ENCODE measurements around the gene MAP2K4.

MAP2K4 gene

DNA sequence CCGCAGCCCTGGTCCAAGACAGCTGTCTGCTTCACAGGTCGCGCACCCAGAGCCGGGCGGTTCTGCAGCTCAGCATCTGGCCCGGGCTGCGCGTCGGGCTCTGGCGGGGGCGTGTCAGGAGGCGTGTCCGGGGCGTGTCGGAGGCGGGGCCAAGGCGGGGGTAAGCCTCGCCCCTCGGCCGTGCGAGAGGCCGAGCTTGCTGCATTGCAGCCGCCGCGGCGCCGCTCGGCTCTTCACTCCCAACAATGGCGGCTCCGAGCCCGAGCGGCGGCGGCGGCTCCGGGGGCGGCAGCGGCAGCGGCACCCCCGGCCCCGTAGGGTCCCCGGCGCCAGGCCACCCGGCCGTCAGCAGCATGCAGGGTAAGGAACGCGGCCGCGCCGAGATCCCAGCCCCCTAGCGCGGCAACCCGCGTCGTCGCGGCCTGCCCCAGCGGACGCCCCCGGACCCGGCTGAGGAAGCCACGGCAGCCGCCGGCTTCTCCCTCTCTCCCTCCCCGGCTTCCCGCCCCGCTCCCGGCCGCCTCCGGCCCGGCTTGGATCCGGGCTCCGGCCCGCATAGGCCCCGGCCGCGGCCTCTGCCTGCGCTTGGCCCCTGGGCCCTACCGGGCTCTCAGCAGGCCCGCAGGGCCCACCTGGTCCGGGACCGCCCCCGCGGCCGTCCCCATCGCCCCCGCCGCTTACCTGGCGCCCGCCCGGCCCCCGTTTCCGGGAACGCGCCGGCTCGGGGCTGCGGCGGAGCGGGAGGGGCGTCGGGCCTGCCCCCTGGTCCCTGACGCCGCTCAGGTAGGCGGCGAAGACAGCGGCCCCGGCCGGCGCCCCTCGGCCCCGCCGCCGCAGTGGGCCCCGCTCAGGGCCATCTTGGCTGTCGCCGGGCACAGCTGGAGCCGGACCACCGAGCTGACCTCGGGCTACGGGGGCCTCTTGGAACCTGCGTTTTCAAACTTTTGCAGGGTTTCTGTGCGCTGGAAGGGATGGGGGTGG is at the start of gene MAP2K4 (continued):
- TF ChIP-seq, protein P1, sequence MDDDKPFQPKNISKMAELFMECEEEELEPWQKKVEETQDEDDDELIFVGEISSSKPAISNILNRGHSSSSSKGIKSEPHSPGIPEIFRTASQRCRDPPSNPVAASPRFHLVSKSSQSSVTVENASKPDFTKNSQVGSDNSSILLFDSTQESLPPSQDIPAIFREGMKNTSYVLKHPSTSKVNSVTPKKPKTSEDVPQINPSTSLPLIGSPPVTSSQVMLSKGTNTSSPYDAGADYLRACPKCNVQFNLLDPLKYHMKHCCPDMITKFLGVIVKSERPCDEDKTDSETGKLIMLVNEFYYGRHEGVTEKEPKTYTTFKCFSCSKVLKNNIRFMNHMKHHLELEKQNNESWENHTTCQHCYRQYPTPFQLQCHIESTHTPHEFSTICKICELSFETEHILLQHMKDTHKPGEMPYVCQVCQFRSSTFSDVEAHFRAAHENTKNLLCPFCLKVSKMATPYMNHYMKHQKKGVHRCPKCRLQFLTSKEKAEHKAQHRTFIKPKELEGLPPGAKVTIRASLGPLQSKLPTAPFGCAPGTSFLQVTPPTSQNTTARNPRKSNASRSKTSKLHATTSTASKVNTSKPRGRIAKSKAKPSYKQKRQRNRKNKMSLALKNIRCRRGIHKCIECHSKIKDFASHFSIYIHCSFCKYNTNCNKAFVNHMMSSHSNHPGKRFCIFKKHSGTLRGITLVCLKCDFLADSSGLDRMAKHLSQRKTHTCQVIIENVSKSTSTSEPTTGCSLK (tag by site-specific recombination; IDR thresholded peaks at IDR 0.05), result no peak
- no peak for TF ChIP-seq ZNF621 (tag by site-specific recombination; IDR thresholded peaks at IDR 0.05)
- TF ChIP-seq, protein P2, sequence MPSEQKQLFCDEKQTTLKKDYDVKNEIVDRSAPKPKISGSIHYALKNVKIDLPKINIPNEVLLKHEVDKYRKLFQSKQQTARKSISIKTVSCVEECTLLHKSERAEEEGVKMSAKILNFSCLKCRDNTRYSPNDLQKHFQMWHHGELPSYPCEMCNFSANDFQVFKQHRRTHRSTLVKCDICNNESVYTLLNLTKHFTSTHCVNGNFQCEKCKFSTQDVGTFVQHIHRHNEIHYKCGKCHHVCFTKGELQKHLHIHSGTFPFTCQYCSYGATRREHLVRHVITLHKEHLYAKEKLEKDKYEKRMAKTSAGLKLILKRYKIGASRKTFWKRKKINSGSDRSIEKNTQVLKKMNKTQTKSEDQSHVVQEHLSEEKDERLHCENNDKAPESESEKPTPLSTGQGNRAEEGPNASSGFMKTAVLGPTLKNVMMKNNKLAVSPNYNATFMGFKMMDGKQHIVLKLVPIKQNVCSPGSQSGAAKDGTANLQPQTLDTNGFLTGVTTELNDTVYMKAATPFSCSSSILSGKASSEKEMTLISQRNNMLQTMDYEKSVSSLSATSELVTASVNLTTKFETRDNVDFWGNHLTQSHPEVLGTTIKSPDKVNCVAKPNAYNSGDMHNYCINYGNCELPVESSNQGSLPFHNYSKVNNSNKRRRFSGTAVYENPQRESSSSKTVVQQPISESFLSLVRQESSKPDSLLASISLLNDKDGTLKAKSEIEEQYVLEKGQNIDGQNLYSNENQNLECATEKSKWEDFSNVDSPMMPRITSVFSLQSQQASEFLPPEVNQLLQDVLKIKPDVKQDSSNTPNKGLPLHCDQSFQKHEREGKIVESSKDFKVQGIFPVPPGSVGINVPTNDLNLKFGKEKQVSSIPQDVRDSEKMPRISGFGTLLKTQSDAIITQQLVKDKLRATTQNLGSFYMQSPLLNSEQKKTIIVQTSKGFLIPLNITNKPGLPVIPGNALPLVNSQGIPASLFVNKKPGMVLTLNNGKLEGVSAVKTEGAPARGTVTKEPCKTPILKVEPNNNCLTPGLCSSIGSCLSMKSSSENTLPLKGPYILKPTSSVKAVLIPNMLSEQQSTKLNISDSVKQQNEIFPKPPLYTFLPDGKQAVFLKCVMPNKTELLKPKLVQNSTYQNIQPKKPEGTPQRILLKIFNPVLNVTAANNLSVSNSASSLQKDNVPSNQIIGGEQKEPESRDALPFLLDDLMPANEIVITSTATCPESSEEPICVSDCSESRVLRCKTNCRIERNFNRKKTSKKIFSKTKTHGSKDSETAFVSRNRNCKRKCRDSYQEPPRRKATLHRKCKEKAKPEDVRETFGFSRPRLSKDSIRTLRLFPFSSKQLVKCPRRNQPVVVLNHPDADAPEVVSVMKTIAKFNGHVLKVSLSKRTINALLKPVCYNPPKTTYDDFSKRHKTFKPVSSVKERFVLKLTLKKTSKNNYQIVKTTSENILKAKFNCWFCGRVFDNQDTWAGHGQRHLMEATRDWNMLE (tag by site-specific recombination; conservative IDR thresholded peaks at IDR 0.05; ENCODE audit: low read depth), result no peak
- TF ChIP-seq, protein P3, sequence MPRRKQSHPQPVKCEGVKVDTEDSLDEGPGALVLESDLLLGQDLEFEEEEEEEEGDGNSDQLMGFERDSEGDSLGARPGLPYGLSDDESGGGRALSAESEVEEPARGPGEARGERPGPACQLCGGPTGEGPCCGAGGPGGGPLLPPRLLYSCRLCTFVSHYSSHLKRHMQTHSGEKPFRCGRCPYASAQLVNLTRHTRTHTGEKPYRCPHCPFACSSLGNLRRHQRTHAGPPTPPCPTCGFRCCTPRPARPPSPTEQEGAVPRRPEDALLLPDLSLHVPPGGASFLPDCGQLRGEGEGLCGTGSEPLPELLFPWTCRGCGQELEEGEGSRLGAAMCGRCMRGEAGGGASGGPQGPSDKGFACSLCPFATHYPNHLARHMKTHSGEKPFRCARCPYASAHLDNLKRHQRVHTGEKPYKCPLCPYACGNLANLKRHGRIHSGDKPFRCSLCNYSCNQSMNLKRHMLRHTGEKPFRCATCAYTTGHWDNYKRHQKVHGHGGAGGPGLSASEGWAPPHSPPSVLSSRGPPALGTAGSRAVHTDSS (tag by site-specific recombination; IDR thresholded peaks at IDR 0.05), result no peak
- TF ChIP-seq KLF10 (tag by site-specific recombination; IDR thresholded peaks at IDR 0.05), result peak; percentile 96
- TF ChIP-seq, protein P4, sequence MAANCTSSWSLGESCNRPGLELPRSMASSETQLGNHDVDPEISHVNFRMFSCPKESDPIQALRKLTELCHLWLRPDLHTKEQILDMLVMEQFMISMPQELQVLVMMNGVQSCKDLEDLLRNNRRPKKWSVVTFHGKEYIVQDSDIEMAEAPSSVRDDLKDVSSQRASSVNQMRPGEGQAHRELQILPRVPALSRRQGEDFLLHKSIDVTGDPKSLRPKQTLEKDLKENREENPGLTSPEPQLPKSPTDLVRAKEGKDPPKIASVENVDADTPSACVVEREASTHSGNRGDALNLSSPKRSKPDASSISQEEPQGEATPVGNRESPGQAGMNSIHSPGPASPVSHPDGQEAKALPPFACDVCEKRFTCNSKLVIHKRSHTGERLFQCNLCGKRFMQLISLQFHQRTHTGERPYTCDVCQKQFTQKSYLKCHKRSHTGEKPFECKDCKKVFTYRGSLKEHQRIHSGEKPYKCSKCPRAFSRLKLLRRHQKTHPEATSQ (tag by site-specific recombination; IDR thresholded peaks at IDR 0.05), result no peak
- TF ChIP-seq ZNF155 (tag by site-specific recombination; IDR thresholded peaks at IDR 0.05), result no peak
- TF ChIP-seq, protein P5, sequence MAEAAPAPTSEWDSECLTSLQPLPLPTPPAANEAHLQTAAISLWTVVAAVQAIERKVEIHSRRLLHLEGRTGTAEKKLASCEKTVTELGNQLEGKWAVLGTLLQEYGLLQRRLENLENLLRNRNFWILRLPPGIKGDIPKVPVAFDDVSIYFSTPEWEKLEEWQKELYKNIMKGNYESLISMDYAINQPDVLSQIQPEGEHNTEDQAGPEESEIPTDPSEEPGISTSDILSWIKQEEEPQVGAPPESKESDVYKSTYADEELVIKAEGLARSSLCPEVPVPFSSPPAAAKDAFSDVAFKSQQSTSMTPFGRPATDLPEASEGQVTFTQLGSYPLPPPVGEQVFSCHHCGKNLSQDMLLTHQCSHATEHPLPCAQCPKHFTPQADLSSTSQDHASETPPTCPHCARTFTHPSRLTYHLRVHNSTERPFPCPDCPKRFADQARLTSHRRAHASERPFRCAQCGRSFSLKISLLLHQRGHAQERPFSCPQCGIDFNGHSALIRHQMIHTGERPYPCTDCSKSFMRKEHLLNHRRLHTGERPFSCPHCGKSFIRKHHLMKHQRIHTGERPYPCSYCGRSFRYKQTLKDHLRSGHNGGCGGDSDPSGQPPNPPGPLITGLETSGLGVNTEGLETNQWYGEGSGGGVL (tag by site-specific recombination; IDR thresholded peaks at IDR 0.05), result no peak
- no peak for TF ChIP-seq ZIC2 (tag by site-specific recombination; IDR thresholded peaks at IDR 0.05)
- no peak for TF ChIP-seq KLF7 (tag by site-specific recombination; IDR thresholded peaks at IDR 0.05; ENCODE audit: borderline replicate concordance)
- TF ChIP-seq, protein P6, sequence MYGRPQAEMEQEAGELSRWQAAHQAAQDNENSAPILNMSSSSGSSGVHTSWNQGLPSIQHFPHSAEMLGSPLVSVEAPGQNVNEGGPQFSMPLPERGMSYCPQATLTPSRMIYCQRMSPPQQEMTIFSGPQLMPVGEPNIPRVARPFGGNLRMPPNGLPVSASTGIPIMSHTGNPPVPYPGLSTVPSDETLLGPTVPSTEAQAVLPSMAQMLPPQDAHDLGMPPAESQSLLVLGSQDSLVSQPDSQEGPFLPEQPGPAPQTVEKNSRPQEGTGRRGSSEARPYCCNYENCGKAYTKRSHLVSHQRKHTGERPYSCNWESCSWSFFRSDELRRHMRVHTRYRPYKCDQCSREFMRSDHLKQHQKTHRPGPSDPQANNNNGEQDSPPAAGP (tag by site-specific recombination; IDR thresholded peaks at IDR 0.05), result no peak
- TF ChIP-seq ZNF221 (tag by site-specific recombination; IDR thresholded peaks at IDR 0.05; ENCODE audit: borderline replicate concordance), result no peak
- TF ChIP-seq ZNF146 (tag by site-specific recombination; IDR thresholded peaks at IDR 0.05), result no peak
- TF ChIP-seq, protein P7, sequence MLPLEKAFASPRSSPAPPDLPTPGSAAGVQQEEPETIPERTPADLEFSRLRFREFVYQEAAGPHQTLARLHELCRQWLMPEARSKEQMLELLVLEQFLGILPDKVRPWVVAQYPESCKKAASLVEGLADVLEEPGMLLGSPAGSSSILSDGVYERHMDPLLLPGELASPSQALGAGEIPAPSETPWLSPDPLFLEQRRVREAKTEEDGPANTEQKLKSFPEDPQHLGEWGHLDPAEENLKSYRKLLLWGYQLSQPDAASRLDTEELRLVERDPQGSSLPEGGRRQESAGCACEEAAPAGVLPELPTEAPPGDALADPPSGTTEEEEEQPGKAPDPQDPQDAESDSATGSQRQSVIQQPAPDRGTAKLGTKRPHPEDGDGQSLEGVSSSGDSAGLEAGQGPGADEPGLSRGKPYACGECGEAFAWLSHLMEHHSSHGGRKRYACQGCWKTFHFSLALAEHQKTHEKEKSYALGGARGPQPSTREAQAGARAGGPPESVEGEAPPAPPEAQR (tag by site-specific recombination; IDR thresholded peaks at IDR 0.05), result no peak
- TF ChIP-seq ZNF776 (tag by site-specific recombination; IDR thresholded peaks at IDR 0.05; ENCODE audit: borderline replicate concordance), result no peak
- TF ChIP-seq, protein P8, sequence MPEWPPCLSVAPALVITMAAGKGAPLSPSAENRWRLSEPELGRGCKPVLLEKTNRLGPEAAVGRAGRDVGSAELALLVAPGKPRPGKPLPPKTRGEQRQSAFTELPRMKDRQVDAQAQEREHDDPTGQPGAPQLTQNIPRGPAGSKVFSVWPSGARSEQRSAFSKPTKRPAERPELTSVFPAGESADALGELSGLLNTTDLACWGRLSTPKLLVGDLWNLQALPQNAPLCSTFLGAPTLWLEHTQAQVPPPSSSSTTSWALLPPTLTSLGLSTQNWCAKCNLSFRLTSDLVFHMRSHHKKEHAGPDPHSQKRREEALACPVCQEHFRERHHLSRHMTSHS (tag by site-specific recombination; IDR thresholded peaks at IDR 0.05), result no peak
- no peak for TF ChIP-seq ZNF292 (tag by site-specific recombination; IDR thresholded peaks at IDR 0.05; ENCODE audit: borderline replicate concordance, low read depth)
- TF ChIP-seq ZNF501 (tag by site-specific recombination; IDR thresholded peaks at IDR 0.05), result no peak
- no peak for TF ChIP-seq ZNF23 (tag by site-specific recombination; IDR thresholded peaks at IDR 0.05; ENCODE audit: borderline replicate concordance)
